Right kidney (tissue), 1 donor: Measurements from ENCODE around the gene GRIK2.
"Not testable (repeated sequence)": the region's sequence is repeated elsewhere in the genome, so short reads cannot be mapped to it uniquely, and the experiment has no call there.

Experiments used
- DNase-seq: peaks from one replicate; pipeline ENCODE4 v3.0.0-alpha.2; 2016

Gene GRIK2

GRCh38 chr6:102028176-102028575, 634.7 kb downstream of the GRIK2 start:
- no peak for DNase-seq

- no peak for DNase-seq
These were observed 645.5 kb downstream of the GRIK2 start for GRCh38 chr6:102038964-102039363.

GRCh38 chr6:102039441-102039840, 645.9 kb downstream of the GRIK2 start:
- no peak for DNase-seq

GRCh38 chr6:102051001-102051400, 657.5 kb downstream of the GRIK2 start:
- DNase-seq: no peak

GRCh38 chr6:102051720-102052119, 658.2 kb downstream of the GRIK2 start:
- no peak for DNase-seq

GRCh38 chr6:102064142-102064541, 670.6 kb downstream of the GRIK2 start:
- DNase-seq: no peak

GRCh38 chr6:102066301-102066700, 672.8 kb downstream of the GRIK2 start:
- DNase-seq: no peak

- no peak for DNase-seq
These were observed 674.9 kb downstream of the GRIK2 start for GRCh38 chr6:102068349-102068929.

- DNase-seq: no peak
These were observed 682.0 kb downstream of the GRIK2 start for GRCh38 chr6:102075539-102075938.

GRCh38 chr6:102085257-102085656, 691.7 kb downstream of the GRIK2 start:
- DNase-seq: no peak

GRCh38 chr6:102088160-102088559, 694.7 kb downstream of the GRIK2 start:
- not testable (repeated sequence) for DNase-seq

- DNase-seq: no peak
These were observed 720.9 kb downstream of the GRIK2 start for GRCh38 chr6:102114402-102114801.

GRCh38 chr6:102115911-102116310, 722.4 kb downstream of the GRIK2 start:
- no peak for DNase-seq

GRCh38 chr6:102118034-102118433, 724.5 kb downstream of the GRIK2 start:
- no peak for DNase-seq
